Muscle layer of colon (tissue), 2 donors: Measurements from ENCODE around the gene ADIPOR2.
"Not testable (repeated sequence)": the region's sequence is repeated elsewhere in the genome, so short reads cannot be mapped to it uniquely, and the experiment has no call there.

ENCODE experiments used
- H3K27ac ChIP-seq: one replicate; pipeline ENCODE4 v1.7.0; 2013; ENCODE audit warnings: low read depth, mild to moderate bottlenecking, low read length, moderate library complexity
- H3K27me3 ChIP-seq, 2 donors: one replicate each; pipeline ENCODE4 v1.7.0; 2013; ENCODE audit warnings: low read length in 2 of 2, mild to moderate bottlenecking in 2 of 2; ENCODE audit not compliant: insufficient read depth in 2 of 2, control insufficient read depth in 1 of 2
- H3K36me3 ChIP-seq: one replicate; pipeline ENCODE4 v1.7.0; 2013; ENCODE audit warnings: mild to moderate bottlenecking, low read length; ENCODE audit not compliant: insufficient read depth
- H3K4me1 ChIP-seq: one replicate; pipeline ENCODE4 v1.7.0; 2013; ENCODE audit warnings: mild to moderate bottlenecking, low read length; ENCODE audit not compliant: insufficient read depth
- H3K4me3 ChIP-seq, 2 donors: one replicate each; pipeline ENCODE4 v1.7.0; 2013; ENCODE audit warnings: low read length in 2 of 2, low read depth in 1 of 2, mild to moderate bottlenecking in 1 of 2, moderate library complexity in 1 of 2
- H3K9ac ChIP-seq: one replicate; pipeline ENCODE4 v1.7.0; 2013; ENCODE audit warnings: low read length
- H3K9me3 ChIP-seq: one replicate; pipeline ENCODE4 v1.7.0; 2013; ENCODE audit warnings: mild to moderate bottlenecking, low read length
- donor health status: abdominal sarcoma.
- donor health status: Adenocarcinoma of cecum.

The ADIPOR2 gene

GRCh38 chr12:1695097-1695496 is 4.2 kb downstream of the ADIPOR2 start:
- not testable (repeated sequence) for H3K9ac ChIP-seq, H3K27ac ChIP-seq, H3K27me3 ChIP-seq, H3K36me3 ChIP-seq, H3K9me3 ChIP-seq, H3K4me3 ChIP-seq
- peaks cover 26% of the 10 kb centered on the region for H3K4me1 ChIP-seq

GRCh38 chr12:1695886-1696670 is 5.2 kb downstream of the ADIPOR2 start:
- no peak overlapping the region for H3K27ac ChIP-seq
- H3K27me3 ChIP-seq = no peaks in the 10 kb centered on the region
- no peak overlapping the region for H3K9ac ChIP-seq
- no peaks in the 10 kb centered on the region for H3K9me3 ChIP-seq
- peaks cover 25% of the 10 kb centered on the region for H3K4me1 ChIP-seq
- H3K4me3 ChIP-seq = no peak overlapping the region
- H3K36me3 ChIP-seq = no peaks in the 10 kb centered on the region

- peaks cover 22% of the 10 kb centered on the region for H3K4me1 ChIP-seq
- no peak overlapping the region for H3K9ac ChIP-seq
- no peaks in the 10 kb centered on the region for H3K9me3 ChIP-seq
- H3K36me3 ChIP-seq = no peaks in the 10 kb centered on the region
- H3K27ac ChIP-seq = no peak overlapping the region
- H3K27me3 ChIP-seq = no peaks in the 10 kb centered on the region
- H3K4me3 ChIP-seq = no peak overlapping the region
Measured at GRCh38 chr12:1696800-1697199, 5.9 kb downstream of the ADIPOR2 start.

GRCh38 chr12:1697271-1697670 is 6.4 kb downstream of the ADIPOR2 start:
- no peak overlapping the region for H3K4me3 ChIP-seq
- H3K9me3 ChIP-seq = no peaks in the 10 kb centered on the region
- H3K9ac ChIP-seq = no peak overlapping the region
- H3K27ac ChIP-seq = no peak overlapping the region
- no peaks in the 10 kb centered on the region for H3K27me3 ChIP-seq
- peaks cover 17% of the 10 kb centered on the region for H3K4me1 ChIP-seq
- H3K36me3 ChIP-seq = no peaks in the 10 kb centered on the region

DNA sequence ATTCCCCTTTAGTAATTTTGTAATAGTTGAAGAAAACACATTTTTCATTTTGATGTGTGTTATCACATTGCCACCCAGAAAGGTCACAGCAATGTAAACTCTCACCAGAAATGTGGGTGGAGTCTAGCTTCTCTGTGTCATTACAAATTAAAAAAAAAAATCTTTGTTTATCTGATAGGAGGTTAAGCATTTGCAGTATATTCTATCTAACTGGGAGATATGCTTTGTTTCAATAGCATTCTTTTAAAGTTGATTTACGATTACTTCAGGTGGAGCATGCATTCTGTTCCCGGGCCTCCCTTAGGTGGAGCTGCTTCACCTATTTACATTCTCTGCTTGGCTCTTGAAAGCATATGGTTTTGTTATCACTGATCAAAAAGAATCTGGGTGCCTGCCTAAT is 7.8 kb downstream of the ADIPOR2 start:
- H3K9me3 ChIP-seq = no peaks in the 10 kb centered on the region
- H3K9ac ChIP-seq = no peak overlapping the region
- H3K27ac ChIP-seq = no peak overlapping the region
- no peaks in the 10 kb centered on the region for H3K27me3 ChIP-seq
- peaks cover 22% of the 10 kb centered on the region for H3K4me1 ChIP-seq
- no peaks in the 10 kb centered on the region for H3K36me3 ChIP-seq
- no peak overlapping the region for H3K4me3 ChIP-seq

DNA sequence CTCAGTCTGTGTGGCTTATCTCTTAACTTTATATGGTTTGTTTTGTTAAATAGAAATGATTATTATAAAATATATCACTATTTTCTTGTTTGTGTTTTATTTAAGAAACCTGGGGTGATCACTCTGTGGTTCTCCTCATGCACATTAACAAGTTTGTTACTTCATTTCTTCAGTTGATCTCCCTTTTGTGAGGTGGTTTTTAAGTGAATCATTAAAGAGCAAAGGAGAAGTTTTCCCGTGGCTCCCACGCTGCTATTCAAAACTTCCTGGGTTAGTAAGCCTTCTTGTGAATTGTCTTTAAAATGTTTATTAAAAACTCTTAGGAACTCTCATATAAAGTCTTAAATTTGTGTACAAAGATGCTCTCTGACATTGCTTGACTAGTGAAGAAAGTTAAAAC is 11.8 kb downstream of the ADIPOR2 start:
- Histone ChIP-seq H3K4me1 (peaks cover 16% of the 10 kb centered on the region), H3K27ac (no peak overlapping the region)

DNA sequence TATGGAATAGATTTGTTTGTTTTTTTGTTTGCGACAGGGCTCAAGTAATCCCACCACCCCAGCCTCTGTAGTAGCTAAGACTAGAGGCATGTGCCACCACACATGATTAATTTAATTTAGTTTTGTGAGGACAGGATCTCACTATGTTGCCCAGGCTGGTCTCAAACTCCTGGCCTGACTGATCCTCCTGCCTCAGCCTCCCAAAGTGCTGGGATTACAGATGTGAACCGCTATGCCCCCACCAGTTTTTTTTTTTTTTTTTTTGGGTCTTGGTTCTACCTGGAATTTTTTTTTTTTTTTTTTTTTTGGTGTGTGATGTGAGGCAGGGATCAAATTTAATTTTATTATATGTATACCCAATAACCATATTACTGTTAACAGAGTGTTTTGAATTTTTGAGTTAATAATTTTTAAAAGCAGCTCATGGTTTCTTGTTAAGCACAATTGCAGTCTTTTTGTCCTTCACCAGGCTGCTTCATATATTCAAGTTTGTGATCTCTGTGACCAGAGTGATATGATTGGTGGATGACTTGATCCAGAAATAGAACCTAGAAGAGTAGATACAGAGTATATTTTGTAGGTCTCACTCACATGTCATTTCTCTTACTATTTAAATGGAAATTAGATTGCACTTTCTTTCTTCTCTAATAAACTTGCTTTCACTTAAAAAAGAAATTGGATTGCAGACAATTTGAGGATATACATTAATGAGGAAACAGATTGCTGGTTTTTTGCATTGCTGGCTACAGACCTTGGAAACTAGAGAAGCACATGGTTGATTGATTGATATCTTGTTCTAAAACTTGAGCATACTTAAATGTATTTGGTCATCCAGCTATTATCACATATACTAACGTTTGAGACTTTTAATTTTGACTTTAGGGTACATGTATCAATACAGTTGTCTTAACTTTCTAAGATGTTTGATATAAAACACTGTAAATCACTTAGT is 13.2 kb downstream of the ADIPOR2 start:
- Histone ChIP-seq H3K27ac (no peak overlapping the region), H3K27me3 (no peaks in the 10 kb centered on the region)

More for the DNA sequence above, 11.8 kb downstream of the ADIPOR2 start:
- no peaks in the 10 kb centered on the region for H3K9me3 ChIP-seq
- no peaks in the 10 kb centered on the region for H3K36me3 ChIP-seq
- no peaks in the 10 kb centered on the region for H3K27me3 ChIP-seq
- no peak overlapping the region for H3K9ac ChIP-seq
- H3K4me3 ChIP-seq = no peak overlapping the region

DNA sequence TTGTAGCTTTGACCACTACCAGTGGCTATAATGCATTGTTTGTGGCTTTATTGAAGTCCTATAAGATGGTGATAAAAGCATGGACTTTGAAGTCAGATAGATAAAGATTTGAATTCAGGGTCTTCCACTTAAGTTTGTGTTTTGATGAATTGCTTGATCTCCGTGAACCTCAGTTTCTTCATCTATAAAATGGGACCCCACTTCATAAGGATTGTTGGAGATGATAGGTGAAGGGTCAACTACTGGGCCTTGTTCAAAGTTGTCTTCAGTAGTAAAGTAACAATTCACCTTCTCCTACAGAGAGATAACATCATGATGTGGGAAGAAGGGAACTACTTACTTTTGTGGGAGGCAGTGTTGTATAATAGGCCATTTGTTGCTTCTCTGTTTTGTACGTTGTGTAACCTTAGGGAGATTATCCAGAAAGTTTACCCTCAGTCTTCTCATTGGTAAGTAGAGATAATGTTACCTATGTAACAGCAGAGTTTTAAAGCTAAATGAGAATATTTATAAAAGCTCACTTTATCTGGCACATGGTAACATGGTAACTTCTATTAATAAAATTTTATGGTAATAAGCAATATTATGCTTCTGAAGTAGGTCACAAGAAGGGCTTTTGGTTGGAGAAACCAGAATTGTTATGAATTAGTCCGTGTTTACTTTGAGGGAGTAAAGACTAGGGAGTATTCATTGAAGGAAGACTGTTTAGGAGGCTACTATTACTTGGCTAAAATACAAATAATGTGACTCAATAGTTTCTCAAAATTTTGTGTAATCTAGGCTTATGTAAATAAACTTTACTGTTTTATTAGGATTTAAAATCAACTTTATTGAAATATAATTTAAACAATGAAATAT is 15.1 kb downstream of the ADIPOR2 start:
- Histone ChIP-seq H3K9ac (no peak overlapping the region), H3K27me3 (no peaks in the 10 kb centered on the region), H3K4me1 (peaks cover 13% of the 10 kb centered on the region), H3K27ac (no peak overlapping the region), H3K9me3 (no peaks in the 10 kb centered on the region), H3K4me3 (no peak overlapping the region), H3K36me3 (no peaks in the 10 kb centered on the region)

More for the DNA sequence above, 13.2 kb downstream of the ADIPOR2 start:
- Histone ChIP-seq H3K9me3 (no peaks in the 10 kb centered on the region), H3K4me3 (no peak overlapping the region), H3K36me3 (no peaks in the 10 kb centered on the region), H3K4me1 (peaks cover 13% of the 10 kb centered on the region), H3K9ac (no peak overlapping the region)

DNA sequence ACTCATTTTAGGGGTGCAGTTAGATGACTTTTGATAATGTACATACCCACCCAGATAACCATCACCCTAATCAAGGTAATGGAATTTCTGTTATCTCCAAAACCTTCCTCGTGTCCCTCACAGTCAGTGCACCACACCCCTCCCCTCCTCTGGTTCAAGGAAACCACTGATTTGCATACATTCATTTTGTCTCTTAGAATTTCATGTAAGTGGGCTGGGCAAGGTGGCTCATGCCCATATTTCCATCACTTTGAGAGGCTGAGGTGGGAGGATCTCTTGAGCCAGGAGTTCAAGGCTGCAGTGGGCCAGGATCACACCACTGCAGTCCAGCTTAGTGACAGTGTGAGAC is 15.7 kb downstream of the ADIPOR2 start:
- H3K27ac ChIP-seq = no peak overlapping the region
- H3K36me3 ChIP-seq = no peaks in the 10 kb centered on the region
- no peak overlapping the region for H3K9ac ChIP-seq
- H3K4me1 ChIP-seq = peaks cover 13% of the 10 kb centered on the region
- no peaks in the 10 kb centered on the region for H3K9me3 ChIP-seq
- no peaks in the 10 kb centered on the region for H3K27me3 ChIP-seq
- H3K4me3 ChIP-seq = no peak overlapping the region

DNA sequence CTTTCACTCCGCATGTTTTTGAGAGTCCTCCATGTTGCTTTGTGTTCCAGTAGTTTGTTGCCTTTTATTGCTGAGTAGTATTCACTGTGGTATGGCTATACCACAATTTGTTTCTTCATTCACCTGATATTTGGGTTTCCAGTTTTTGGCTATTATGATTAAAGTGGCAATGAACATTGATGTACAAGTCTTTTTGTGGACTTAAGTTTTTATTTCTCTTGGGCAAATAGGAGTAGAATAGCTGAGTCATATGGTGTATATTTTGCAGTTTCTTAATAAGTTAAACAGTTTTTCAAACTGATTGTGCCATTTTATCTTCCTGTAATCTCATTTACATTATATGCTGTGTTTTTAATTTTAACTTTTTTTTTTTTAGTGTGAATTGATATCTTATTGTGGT is 16.2 kb downstream of the ADIPOR2 start:
- Histone ChIP-seq H3K27me3 (no peaks in the 10 kb centered on the region), H3K9me3 (no peaks in the 10 kb centered on the region), H3K4me3 (no peak overlapping the region), H3K9ac (no peak overlapping the region), H3K27ac (no peak overlapping the region), H3K36me3 (no peaks in the 10 kb centered on the region), H3K4me1 (peaks cover 13% of the 10 kb centered on the region)

DNA sequence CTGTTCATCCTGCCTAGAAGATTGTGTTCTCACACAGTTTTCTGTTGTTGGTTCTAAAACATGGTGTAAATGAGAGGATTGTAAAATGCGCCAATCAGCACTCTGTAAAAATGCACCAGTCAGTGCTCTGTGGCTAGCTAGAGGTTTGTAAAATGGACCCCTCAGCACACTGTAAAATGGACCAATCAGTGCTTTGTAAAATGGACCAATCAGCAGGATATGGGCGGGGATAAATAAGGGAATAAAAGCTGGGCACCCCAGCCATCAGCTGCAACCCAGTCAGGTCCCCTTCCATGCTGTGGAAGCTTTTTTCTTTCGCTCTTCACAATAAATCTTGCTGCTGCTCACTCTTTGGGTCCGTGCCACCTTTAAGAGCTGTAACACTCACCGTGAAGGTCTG is 19.1 kb downstream of the ADIPOR2 start:
- not testable (repeated sequence) for H3K27ac ChIP-seq, H3K9ac ChIP-seq, H3K4me1 ChIP-seq, H3K4me3 ChIP-seq, H3K9me3 ChIP-seq, H3K27me3 ChIP-seq, H3K36me3 ChIP-seq
